Measurements from ENCODE around the gene DTNBP1.

DTNBP1 gene

DNA sequence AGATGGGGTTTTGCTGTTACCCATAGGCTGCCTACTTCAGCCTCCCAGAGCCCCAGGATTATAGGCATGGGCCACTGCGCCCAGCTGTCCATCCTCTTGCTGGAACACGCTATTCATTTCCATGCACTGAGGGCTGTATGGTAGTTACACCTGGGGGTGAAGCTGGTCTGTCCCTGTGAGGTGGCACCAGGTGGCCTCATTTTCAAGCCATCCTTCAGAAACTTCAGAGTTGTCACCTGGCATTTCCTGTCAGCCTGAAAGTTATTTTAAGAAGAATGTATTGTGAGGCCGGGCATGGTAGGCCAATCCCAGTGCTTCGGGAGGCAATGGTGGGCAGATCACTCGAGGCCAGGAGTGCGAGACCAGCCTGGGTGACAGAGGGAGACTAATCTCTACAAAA lies 147.6 kb downstream of the DTNBP1 start:
- DNase-seq (ENCODE audit: low read depth, low spot score): no peak

DNA sequence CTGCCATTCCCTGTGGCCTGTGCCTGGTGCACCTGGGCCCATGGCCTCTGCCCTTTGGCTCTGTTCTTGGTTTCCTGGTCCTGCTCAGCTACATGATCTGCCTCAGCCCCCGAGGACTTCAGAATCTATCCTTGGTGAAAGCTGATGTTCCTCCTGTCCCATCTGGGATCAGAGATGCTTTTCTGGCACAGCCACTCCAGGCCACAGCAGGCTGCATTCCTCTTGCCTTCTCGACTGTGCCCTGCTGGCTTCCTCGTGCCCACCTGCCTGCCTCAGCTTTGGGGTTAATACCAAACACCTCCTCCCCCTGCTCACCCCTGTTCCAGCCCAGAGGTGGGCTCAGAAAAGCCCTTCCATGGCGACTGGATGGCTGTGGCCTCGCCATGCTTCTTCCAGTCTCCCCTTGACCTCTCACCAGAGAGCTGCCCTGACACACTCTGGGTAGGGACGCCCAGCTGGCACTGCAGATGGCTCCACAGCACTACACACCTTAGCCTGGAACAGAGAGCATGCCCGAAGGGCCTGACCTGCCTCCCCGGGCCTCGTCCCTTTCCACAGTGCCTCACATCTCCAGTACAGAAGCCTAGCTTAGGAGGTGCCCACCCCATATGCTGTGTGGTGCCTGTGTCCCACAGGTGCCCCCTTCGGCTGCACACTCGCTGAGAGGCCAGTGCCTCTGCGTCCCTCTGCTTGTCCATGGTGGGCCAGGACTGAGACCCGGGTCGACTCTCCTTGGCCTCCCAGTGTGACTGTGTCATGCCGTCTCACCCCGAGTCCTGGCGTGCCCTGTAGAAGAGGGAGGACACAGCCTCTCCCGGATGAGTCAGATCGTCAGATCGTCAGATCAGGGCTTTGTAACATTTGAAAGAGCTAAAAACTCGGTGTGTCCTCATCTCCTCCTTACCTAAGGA lies 148.8 kb downstream of the DTNBP1 start:
- DNase-seq (ENCODE audit: low read depth, low spot score): no peak

DNA sequence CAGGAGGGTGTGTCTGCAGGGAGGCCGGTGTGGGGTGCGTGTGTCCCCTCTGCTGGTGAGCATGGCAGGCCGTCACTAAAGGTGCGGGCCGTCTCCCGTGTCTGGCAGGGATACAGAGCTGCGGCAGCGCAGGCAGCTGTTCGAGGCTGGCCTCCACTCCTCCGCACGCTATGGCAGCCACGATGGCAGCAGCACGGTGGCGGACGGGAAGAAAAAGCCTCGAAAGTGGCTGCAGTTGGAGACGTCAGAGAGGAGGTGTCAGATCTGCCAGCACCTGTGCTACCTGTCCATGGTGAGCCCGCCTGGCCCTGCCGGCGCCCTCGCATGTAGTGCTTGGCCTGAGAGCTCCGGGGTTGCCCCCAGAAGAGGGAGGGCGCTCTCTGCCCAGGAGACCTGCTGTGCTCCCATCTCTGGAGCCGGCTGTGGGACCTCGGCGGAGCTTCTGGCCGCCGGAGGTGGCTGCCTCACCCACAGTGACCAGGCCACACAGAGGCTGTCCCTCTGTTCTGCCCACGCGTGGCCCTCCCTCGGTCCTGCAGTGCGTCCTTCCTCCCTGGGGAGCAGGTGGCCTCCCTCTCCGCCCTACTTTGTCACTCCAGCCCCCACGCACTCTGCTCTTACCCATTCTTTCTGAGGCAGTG lies 149.6 kb downstream of the DTNBP1 start:
- no peak for DNase-seq (ENCODE audit: low read depth, low spot score)

DNA sequence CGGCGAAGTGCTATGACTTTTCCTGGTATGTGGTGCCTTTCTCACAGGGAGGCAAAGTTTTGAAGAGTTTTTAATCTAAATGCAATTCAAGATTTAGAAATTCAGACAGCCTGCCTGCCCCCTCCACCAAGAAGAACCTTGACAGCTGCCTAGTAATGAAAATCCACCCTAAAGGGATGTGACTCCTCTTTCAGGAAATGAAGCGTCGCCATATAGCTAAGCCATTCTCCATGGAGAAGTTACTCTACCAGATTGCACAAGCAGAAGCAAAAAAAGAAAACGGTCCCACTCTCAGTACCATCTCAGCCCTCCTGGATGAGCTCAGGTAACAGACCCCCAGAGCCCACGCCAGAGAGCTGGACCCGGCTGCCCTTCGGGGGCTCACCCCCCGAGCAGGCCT lies 150.1 kb downstream of the DTNBP1 start:
- no peak for DNase-seq (ENCODE audit: low read depth, low spot score)

DNA sequence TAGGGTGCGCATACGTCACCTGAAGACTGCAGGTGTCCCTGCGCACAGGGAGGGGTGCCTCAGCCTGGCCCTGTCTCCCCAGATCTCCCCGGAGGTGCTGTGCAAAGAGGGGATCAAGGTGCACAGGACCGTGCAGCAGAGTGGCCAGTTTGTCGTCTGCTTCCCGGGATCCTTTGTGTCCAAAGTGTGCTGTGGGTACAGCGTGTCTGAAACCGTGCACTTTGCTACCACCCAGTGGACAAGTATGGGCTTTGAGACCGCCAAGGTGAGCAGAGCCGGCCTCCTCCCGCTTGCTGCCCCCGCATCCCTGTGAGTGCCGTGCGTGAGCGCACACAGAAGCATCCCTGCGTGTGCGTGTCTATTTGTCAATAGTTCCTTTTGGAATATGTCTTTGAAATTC lies 150.7 kb downstream of the DTNBP1 start:
- DNase-seq (ENCODE audit: low read depth, low spot score): no peak

DNA sequence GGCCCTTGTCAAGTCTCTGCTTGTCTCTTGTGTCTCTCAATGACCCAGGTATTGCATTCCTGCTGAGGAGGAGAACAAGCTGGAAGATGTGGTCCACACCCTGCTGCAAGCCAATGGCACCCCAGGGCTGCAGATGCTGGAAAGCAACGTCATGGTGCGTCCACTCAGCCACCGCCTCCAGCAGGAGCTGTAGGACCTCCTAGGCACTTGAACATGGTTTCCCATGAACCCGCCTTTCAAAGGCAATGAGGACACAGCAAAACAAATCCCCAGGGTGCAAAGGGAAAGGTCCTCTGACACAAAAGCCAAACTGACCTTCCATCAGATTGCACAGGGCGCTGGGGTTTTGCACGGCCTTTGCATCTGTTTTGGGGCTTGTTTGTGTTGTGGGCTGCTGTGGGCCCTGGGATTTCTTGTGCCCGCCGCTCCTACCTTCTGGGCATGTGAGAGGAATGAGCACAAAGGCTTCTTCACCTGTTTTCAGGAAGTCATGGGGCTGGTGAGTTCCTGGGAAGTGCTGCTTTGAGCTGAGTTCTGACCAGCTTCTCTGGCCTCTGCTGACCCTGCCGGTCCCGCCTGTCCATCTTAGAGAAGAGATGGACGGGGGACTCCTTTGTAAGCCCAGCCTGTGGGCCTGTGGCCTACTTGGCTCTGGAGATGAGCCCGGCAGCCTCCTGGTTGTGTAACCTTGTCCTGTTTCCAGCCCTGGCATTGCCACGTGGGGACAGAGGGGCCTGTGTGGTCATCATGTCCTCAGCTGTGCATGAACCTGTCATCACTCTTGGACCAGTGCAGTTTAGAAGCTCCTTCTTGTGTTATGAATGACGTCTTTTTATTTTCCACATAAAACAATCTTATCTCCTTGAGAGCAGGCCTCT lies 151.3 kb downstream of the DTNBP1 start:
- no peak for DNase-seq (ENCODE audit: low read depth, low spot score)

DNA sequence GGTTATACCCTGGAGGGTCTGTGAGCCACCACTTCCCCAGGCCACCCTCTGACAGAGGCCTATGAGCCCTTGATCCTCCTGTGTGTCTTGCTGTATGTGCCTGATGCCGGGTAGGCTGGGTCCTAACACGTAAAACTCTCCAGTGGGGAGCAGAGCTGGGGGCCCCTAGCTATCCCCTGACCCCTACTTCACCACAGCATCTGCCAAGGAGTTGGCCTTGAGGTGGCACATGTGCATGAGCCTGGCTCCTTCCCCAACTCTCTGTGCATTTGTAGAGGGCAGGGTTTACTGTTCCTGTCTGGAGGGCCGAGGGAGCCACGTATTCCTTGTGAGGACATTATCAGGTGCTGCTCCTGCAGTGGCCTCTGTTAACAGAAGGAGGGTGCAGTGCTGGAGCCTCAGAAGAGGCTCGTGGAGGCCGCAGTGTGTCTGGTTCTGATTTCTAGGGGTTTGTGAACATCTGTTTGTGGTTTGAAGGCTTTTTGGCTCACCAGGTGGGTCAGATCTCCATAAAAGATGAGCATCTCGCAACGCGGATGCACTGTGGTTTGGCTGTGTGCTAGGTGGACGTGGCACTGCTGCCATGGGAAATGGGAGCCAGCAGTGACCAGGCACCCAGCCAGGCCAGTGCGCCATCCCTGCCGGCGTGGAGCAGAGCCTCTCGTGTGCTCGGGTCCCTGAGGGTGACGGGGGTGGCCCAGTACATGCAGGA lies 152.1 kb downstream of the DTNBP1 start:
- no peak for DNase-seq (ENCODE audit: low read depth, low spot score)

DNA sequence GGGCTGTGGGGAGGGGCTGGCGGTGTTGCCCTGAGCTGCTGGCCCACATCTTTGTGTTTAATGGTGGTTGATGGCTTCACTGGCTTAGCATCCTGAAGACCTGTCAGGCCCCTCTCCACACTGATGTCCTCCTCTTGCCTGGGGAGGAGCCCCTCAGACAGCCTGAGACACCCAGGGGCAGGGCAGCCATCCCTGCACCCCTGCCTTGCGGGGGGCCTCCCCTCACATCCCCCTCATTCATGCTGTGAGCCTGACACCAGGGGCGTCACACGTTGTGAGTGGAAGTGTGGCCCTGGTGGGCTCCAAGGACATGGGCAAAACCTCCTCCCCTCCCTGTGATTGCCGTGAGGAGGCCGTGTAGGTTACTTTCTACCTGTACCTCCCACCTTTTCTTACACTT lies 152.7 kb downstream of the DTNBP1 start:
- no peak for DNase-seq (ENCODE audit: low read depth, low spot score)

DNA sequence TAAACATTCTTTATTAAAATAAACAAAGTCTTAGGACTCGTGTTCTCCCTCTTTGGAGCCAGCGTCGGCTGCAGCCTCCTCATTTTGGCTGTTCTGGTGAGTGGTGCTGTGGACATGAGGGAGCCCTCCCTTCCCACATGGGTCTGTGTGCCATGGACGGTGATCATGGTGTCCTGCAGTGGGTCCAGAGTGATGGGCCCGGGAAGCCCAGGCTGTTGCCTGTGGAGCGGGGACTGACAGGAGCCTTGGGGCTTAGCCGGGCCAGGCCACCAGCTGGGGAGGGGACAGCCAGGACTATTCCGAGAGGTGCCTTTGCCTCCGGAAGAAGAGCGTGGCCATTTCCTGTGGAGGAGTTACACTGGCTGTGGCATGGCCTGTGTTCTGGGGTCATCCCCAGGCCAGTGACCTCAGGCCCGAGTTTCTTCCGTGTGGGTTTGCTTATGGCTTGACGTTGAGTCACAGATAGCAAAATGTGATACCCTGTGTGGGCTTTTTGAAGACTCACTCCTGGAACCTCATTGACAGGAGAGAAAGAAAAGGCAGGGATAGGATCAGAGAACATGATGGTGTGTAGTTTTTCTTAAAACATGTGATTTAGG lies 153.4 kb downstream of the DTNBP1 start:
- DNase-seq (ENCODE audit: low read depth, low spot score): no peak

DNA sequence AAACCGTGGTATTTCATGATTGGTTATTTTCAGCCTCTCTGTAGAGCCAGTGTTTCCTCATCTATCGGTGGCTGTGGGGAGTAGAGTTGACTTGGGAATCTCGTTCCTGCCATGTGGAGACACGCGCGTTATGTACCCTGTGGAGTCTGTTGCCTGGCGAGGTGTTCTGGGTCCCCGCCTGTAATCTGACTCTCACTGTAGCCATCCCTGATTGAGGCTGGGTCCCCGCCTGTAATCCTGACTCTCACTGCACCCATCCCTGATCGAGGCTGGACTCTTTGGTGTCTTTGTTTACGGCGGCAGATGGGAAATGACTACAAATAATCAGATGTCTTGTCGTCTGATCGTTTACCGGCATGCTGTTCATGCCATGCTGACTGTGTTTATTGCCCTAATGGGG lies 153.9 kb downstream of the DTNBP1 start:
- no peak for DNase-seq (ENCODE audit: low read depth, low spot score)

DNA sequence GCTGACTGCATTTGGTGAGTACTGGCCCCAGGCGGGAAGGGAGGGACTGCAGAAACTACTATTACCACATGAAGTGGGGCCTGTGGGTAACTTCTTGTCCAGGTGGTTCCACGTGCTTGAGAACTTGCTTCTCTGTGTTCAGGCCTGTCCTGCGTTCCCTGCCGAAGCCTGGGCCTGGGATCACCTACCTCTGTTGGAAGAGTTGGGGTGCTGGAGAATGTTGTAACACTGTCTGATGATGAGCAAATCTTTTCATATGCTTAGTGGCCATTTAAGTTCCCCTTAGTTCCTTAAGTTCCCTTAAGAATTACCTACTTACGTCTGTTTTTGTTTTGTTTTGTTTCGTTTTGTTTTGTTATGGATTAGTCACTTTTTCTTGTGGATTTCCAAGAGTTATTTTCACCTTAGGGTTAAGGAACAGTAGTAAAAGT lies 154.4 kb downstream of the DTNBP1 start:
- DNase-seq (ENCODE audit: low read depth, low spot score): no peak

DNA sequence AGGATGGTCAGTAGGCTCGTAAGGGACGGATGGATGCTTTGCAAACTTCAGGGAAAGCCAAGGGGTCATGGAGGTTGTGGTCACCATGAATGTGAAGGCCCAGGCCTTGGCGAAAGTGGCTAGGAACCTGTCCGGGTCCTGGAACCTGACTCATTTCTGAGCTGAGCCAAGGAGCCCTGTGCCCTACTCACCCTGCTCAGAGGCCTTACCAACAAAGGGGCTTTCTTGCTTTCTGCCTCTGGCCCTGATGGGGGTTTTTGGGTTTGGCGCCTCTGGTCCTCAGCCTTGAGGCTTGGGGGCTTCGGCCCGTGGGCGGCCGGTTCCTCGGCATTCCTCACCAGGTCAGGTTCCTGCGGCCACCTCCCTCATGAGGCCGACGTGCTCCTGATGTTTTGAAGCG lies 155.1 kb downstream of the DTNBP1 start:
- DNase-seq (ENCODE audit: low read depth, low spot score): no peak

DNA sequence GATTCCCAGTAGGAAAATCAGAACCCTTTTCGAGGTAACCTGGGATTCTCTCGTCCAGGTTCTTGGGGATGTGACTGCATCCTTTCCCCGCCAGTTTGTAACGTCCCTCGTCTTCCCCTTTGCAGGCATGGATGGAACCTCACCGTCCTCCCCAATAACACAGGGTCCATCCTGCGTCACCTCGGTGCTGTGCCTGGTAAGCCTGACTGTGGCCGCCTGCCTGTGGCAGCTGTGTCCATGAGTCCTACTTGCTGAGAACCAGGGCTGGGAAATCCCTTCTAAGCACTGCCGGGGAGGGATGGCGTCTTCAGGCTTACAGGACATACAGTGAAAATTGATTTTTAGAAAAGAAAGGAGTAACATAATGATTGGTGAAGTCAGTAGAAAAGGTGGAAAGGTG lies 155.6 kb downstream of the DTNBP1 start:
- DNase-seq (ENCODE audit: low read depth, low spot score): no peak

DNA sequence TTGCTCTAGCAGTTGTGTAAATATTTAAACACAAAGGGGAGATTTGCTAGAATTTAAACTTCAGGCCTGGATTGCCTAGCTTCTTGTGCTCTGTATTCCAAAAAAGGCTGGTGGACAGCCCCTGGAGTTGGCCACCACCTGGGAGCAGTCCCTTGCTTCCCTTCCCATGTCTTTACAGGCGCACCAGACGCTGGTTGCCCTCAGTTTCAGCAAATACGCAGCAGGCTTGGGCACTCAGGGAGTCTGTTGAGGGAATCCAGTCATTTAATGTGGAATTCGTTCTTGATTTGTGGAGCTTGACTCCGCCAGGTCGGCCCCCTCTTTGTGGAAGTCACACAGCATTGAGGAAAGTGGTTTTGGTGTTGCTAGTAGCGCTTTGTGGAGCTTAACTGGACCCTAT lies 156.8 kb downstream of the DTNBP1 start:
- DNase-seq (ENCODE audit: low read depth, low spot score): no peak

DNA sequence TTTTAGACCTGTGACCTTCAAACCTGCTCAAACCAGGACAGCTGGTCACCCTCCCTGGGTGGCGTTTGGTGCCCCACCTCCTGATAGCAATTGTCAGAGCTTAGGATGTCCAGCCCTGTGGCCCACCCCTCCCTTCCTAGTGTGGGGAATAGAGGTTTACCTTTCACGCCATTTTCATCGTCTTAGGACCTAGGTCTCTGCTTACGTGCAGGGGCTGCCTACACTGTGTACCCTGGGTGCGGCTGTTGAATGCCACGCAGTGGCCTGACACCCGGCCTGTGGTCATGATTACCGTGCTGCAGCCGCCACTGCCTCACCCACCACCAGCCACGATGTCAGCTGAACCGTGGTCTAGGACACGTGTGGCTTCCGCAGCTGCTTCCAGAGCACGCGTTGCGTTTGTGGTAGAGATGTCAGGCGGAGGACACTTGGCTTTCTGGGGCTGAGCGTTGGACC lies 157.3 kb downstream of the DTNBP1 start:
- no peak for DNase-seq (ENCODE audit: low read depth, low spot score)

DNA sequence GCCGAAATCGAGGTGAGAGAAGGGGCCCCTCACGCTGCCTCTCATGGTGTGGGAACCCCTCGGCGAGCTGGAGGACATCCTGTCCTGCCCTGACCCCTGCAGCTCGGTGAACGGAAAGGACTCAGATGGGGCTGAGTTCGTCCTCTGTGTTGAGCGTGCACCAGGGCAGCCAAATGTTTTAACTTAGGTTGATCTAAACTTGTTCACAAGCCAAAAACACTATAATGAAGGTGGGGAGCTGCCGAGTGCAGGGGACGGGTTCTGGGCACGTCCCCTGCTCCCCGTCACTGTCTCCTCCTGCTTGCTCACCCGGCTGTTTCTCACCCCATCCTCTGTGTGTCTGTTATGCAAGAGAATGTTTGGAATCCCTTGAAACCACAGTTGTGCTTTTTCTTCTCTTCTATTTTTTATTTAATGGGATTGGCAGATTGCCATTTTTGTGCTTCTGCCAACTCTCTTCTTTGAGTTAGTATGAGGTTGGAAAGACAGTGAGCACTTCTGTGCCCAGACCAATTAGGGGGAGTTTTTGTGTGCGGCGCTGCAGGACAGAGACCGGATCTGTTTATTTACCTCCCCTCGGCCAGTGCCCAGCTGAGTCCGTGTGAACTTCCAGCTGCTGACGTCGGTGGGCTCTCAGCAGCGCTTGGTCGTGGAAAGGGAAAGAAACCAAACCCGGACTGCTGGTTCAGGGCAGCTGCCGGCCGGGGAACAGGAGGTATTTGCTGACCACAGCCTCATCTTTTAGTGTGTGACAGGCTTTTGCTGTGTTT lies 158.1 kb downstream of the DTNBP1 start:
- DNase-seq (ENCODE audit: low read depth, low spot score): no peak

DNA sequence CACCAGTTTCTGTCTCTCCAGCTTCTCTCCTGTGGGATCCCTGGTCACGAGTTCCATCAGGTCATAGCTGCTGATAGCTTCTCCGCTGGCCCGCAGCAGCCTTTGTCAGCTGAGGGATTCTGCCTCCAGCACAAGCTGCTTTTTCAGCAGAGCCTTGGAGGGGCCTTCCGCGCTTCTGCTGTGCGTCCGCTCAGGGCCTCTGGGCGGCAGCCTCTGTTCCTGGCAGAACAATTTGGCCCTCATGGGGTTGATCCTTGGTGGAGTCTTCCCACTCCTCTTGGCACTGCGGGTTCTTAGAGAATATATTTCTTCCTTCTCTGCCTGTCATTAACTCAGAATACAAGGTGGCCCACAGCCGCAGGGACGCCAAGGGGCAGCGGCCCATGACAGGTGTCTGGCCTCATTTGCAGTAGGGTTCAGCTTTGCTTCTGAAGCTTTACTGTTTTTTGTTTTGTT lies 158.8 kb downstream of the DTNBP1 start:
- no peak for DNase-seq (ENCODE audit: low read depth, low spot score)

DNA sequence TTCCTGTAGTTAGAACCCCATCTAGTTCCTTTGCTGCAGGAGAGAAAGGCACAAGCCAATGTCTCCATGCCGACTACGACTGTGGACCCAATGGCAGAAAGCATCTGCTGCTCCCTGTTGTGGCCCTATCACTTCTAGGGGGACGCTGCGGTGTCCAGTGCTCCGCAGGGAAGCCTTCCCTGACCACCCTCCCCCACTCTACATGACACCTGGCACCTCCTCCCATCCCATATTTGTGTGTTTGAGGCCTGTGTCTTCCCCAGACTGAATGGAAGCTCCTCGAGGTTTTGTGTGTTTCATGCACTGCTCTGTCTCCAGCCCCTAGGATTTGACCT lies 159.5 kb downstream of the DTNBP1 start:
- no peak for DNase-seq (ENCODE audit: low read depth, low spot score)

DNA sequence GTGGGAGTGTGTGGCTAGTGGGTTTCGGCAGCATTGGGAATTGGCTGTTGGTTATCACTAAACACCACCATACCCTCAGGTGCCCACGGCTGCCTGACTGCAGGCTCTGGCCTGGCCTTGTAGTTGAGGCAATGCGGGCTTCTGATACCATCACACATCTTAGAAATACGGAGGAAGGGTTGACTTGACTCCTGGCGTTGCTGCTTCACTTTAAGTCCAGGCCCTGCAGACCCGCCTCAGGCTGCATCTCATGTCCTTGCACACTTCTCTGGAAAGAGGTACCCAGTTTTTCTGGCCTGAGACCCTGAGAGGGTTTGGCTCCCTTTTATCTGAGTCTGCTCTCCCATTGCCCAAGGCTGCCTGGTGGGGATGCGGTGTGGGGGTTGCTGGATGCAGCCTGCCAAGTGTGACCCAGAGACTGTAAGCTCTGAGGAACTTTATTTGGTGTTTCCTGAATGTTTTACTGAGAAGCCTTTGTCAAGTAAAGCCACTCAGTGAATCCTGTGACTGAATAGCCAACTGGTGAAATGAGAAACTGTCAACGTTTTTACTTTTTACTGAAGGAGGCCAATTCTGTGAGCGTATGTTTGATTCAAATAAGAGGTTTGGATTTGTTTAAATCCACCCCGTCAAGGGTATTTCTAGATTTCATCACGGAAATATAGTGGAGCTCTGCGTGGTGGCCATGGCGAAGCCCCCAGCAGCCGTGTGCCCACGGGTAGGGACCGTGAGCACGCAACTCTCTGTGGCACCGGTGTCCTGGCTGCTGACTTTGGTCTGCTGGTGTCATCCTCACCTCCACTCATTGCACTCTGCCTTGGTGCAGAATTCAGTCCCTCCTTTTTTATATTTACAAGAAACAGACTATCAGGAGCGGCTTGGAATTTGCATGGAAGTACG lies 160.1 kb downstream of the DTNBP1 start:
- no peak for DNase-seq (ENCODE audit: low read depth, low spot score)
